Mesendoderm (in vitro differentiated cells): ENCODE results near the gene LAMA2.

Source experiments
- DNase-seq: peaks from one replicate; pipeline ENCODE4 v3.0.0; 2013
- H2AK5ac ChIP-seq: 2 replicates; pipeline ENCODE4 v1.6.1; 2013; ENCODE audit warnings: low read length, inconsistent platforms
- H2BK120ac ChIP-seq: 2 replicates; pipeline ENCODE4 v1.6.1; 2013; ENCODE audit warnings: low read depth, mild to moderate bottlenecking, low read length, moderate library complexity, mixed read lengths
- H2BK15ac ChIP-seq: replicated peaks from 2 replicates; pipeline ENCODE4 v1.6.1; 2013; ENCODE audit warnings: low read depth, mild to moderate bottlenecking, moderate library complexity
- H2BK5ac ChIP-seq: 2 replicates; pipeline ENCODE4 v1.6.1; 2013; ENCODE audit warnings: low read length, inconsistent platforms
- H3K18ac ChIP-seq: 2 replicates; pipeline ENCODE4 v1.6.1; 2013; ENCODE audit warnings: mild to moderate bottlenecking, low read length, mixed read lengths
- H3K23ac ChIP-seq: one replicate; pipeline ENCODE4 v1.6.1; 2013; ENCODE audit warnings: low read length
- H3K27ac ChIP-seq: 2 replicates; pipeline ENCODE4 v1.5.1; 2013; ENCODE audit warnings: low read depth, mild to moderate bottlenecking, inconsistent platforms, low read length, moderate library complexity
- H3K27me3 ChIP-seq: 2 replicates; pipeline ENCODE4 v1.6.1; 2013; ENCODE audit warnings: low read length, control low read depth, mild to moderate bottlenecking, inconsistent platforms; ENCODE audit not compliant: insufficient read depth, poor library complexity
- H3K36me3 ChIP-seq: 2 replicates; pipeline ENCODE4 v1.6.1; 2013; ENCODE audit warnings: low read length, inconsistent platforms; ENCODE audit not compliant: control insufficient read depth, insufficient read depth
- H3K4ac ChIP-seq: one replicate; pipeline ENCODE4 v1.6.1; 2013; ENCODE audit warnings: low read depth, mild to moderate bottlenecking, low read length, moderate library complexity
- H3K4me1 ChIP-seq: 2 replicates; pipeline ENCODE4 v1.6.1; 2013; ENCODE audit warnings: low read depth, low read length, inconsistent platforms; ENCODE audit not compliant: control insufficient read depth
- H3K4me2 ChIP-seq: 2 replicates; pipeline ENCODE4 v1.6.1; 2013; ENCODE audit warnings: low read length
- H3K4me3 ChIP-seq: 2 replicates; pipeline ENCODE4 v1.5.1; 2013; ENCODE audit warnings: mild to moderate bottlenecking, low read length
- H3K56ac ChIP-seq: one replicate; pipeline ENCODE4 v1.6.1; 2013; ENCODE audit warnings: low read length
- H3K79me1 ChIP-seq: 2 replicates; pipeline ENCODE4 v1.6.1; 2013; ENCODE audit warnings: low read length, inconsistent platforms
- H3K79me2 ChIP-seq: 2 replicates; pipeline ENCODE4 v1.6.1; 2013; ENCODE audit warnings: mild to moderate bottlenecking, low read length; ENCODE audit not compliant: control insufficient read depth, insufficient read depth
- H3K9ac ChIP-seq: 2 replicates; pipeline ENCODE4 v1.6.1; 2013; ENCODE audit warnings: low read length, inconsistent platforms
- H4K5ac ChIP-seq: one replicate; pipeline ENCODE4 v1.6.1; 2013; ENCODE audit warnings: low read length
- H4K8ac ChIP-seq: one replicate; pipeline ENCODE4 v1.6.1; 2013; ENCODE audit warnings: low read depth, mild to moderate bottlenecking, control low read depth, low read length, moderate library complexity
- WGBS: extraction: QIAGEN DNeasy Blood & Tissue Kit; methylation state at CpG from one replicate; pipeline ENCODE4 v1.1.7; 2013; ENCODE audit warnings: low lambda C conversion rate, missing lambda C conversion rate; ENCODE audit not compliant: insufficient coverage; ENCODE audit errors: extremely low coverage; 5-methylcytosine and 5-hydroxymethylcytosine counted together

LAMA2 gene

GRCh38 chr6:129104560-129104959 lies 221.6 kb downstream of the LAMA2 start:
- Histone ChIP-seq H3K23ac (no peak overlapping the region), H3K79me2 (no peaks in the 10 kb centered on the region), H4K5ac (no peak overlapping the region), H2BK5ac (no peak overlapping the region), H3K27ac (no peak overlapping the region), H3K18ac (no peak overlapping the region), H3K4me2 (no peak overlapping the region), H3K79me1 (no peaks in the 10 kb centered on the region), H3K27me3 (no peaks in the 10 kb centered on the region), H3K4me1 (no peaks in the 10 kb centered on the region), H2BK120ac (no peak overlapping the region), H2BK15ac (no peak overlapping the region), H3K9ac (no peak overlapping the region), H4K8ac (no peak overlapping the region), H3K56ac (no peak overlapping the region), H3K36me3 (no peaks in the 10 kb centered on the region), H3K4ac (no peak overlapping the region), H3K4me3 (no peak overlapping the region), H2AK5ac (no peak overlapping the region)
- WGBS, result no CpG with 5 or more reads among the region's 1 CpG
- no peak for DNase-seq

GRCh38 chr6:129105035-129105434 lies 222.1 kb downstream of the LAMA2 start:
- peak; percentile 30 for DNase-seq
- Histone ChIP-seq H2BK15ac (no peak overlapping the region), H4K5ac (no peak overlapping the region), H4K8ac (no peak overlapping the region), H3K56ac (no peak overlapping the region), H3K4me1 (no peaks in the 10 kb centered on the region), H3K4me3 (no peak overlapping the region), H3K79me2 (no peaks in the 10 kb centered on the region), H3K79me1 (no peaks in the 10 kb centered on the region), H3K9ac (no peak overlapping the region), H3K18ac (no peak overlapping the region), H2BK120ac (no peak overlapping the region), H3K4ac (no peak overlapping the region), H2BK5ac (no peak overlapping the region), H3K23ac (no peak overlapping the region), H3K36me3 (no peaks in the 10 kb centered on the region), H3K4me2 (no peak overlapping the region), H3K27me3 (no peaks in the 10 kb centered on the region), H2AK5ac (no peak overlapping the region), H3K27ac (no peak overlapping the region)
- WGBS, result no CpG with 5 or more reads among the region's 1 CpG

GRCh38 chr6:129105793-129106192 lies 222.9 kb downstream of the LAMA2 start:
- Histone ChIP-seq H3K9ac (no peak overlapping the region), H3K79me2 (no peaks in the 10 kb centered on the region), H3K36me3 (no peaks in the 10 kb centered on the region), H3K27me3 (no peaks in the 10 kb centered on the region), H2BK5ac (no peak overlapping the region), H3K4me2 (no peak overlapping the region), H3K79me1 (no peaks in the 10 kb centered on the region), H3K4me1 (no peaks in the 10 kb centered on the region), H3K27ac (no peak overlapping the region), H3K18ac (no peak overlapping the region), H3K56ac (no peak overlapping the region), H2AK5ac (no peak overlapping the region), H3K23ac (no peak overlapping the region), H3K4ac (no peak overlapping the region), H2BK15ac (no peak overlapping the region), H4K8ac (no peak overlapping the region), H4K5ac (no peak overlapping the region), H3K4me3 (no peak overlapping the region), H2BK120ac (no peak overlapping the region)
- peak; percentile 11 for DNase-seq
- WGBS, result no CpG with 5 or more reads among the region's 2 CpGs

- no peaks in the 10 kb centered on the region for H3K79me1 ChIP-seq
- H2BK120ac ChIP-seq, result no peak overlapping the region
- H2AK5ac ChIP-seq, result no peak overlapping the region
- H3K56ac ChIP-seq, result no peak overlapping the region
- no peak overlapping the region for H3K9ac ChIP-seq
- H3K27me3 ChIP-seq, result no peaks in the 10 kb centered on the region
- H3K18ac ChIP-seq, result no peak overlapping the region
- H4K8ac ChIP-seq, result no peak overlapping the region
- H3K4ac ChIP-seq, result no peak overlapping the region
- no peak overlapping the region for H3K4me3 ChIP-seq
- H3K4me2 ChIP-seq, result no peak overlapping the region
- no peak overlapping the region for H3K27ac ChIP-seq
- DNase-seq, result no peak
- no peaks in the 10 kb centered on the region for H3K79me2 ChIP-seq
- H2BK15ac ChIP-seq, result no peak overlapping the region
- H2BK5ac ChIP-seq, result no peak overlapping the region
- H3K36me3 ChIP-seq, result no peaks in the 10 kb centered on the region
- H3K4me1 ChIP-seq, result no peaks in the 10 kb centered on the region
- no peak overlapping the region for H3K23ac ChIP-seq
- no peak overlapping the region for H4K5ac ChIP-seq
- no CpG with 5 or more reads among the region's 1 CpG for WGBS
Observed at GRCh38 chr6:129108337-129108736, 225.4 kb downstream of the LAMA2 start.

- H4K5ac ChIP-seq, result no peak overlapping the region
- H3K27me3 ChIP-seq, result no peaks in the 10 kb centered on the region
- no peak overlapping the region for H3K9ac ChIP-seq
- no CpG with 5 or more reads among the region's 1 CpG for WGBS
- no peak overlapping the region for H3K18ac ChIP-seq
- no peaks in the 10 kb centered on the region for H3K79me2 ChIP-seq
- H4K8ac ChIP-seq, result no peak overlapping the region
- H3K4me2 ChIP-seq, result no peak overlapping the region
- no peaks in the 10 kb centered on the region for H3K36me3 ChIP-seq
- no peak overlapping the region for H3K27ac ChIP-seq
- DNase-seq, result no peak
- H2BK15ac ChIP-seq, result no peak overlapping the region
- no peak overlapping the region for H3K56ac ChIP-seq
- no peak overlapping the region for H3K23ac ChIP-seq
- no peak overlapping the region for H2BK120ac ChIP-seq
- no peak overlapping the region for H2AK5ac ChIP-seq
- no peak overlapping the region for H3K4ac ChIP-seq
- H3K79me1 ChIP-seq, result no peaks in the 10 kb centered on the region
- H2BK5ac ChIP-seq, result no peak overlapping the region
- H3K4me1 ChIP-seq, result no peaks in the 10 kb centered on the region
- no peak overlapping the region for H3K4me3 ChIP-seq
Observed at GRCh38 chr6:129110690-129111343, 227.9 kb downstream of the LAMA2 start.

- no CpG with 5 or more reads among the region's 1 CpG for whole genome bisulfite sequencing
- Histone ChIP-seq H4K5ac (no peak overlapping the region), H3K27ac (no peak overlapping the region), H3K79me2 (no peaks in the 10 kb centered on the region), H3K27me3 (no peaks in the 10 kb centered on the region), H3K56ac (no peak overlapping the region), H3K4me1 (no peaks in the 10 kb centered on the region), H2AK5ac (no peak overlapping the region), H3K36me3 (no peaks in the 10 kb centered on the region), H2BK5ac (no peak overlapping the region), H3K4me2 (no peak overlapping the region), H3K4ac (no peak overlapping the region), H4K8ac (no peak overlapping the region), H2BK15ac (no peak overlapping the region), H2BK120ac (no peak overlapping the region), H3K23ac (no peak overlapping the region), H3K9ac (no peak overlapping the region), H3K18ac (no peak overlapping the region), H3K4me3 (no peak overlapping the region), H3K79me1 (no peaks in the 10 kb centered on the region)
- DNase-seq, result no peak
Observed at GRCh38 chr6:129111346-129111745, 228.4 kb downstream of the LAMA2 start.
